Endometrial microvascular endothelial cells (primary cell): ENCODE results near the gene KRT25. TPM values are rescaled to one million over a fixed set of nuclear protein-coding genes. Genes with fewer than 3 reads are reported as not detected.

ENCODE experiments used
- in situ Hi-C: cut with HindIII; loops from 2 replicates; pipeline ENCODE4 v1.10.0; 2017; ENCODE audit warnings: low sequenced_read_pairs, low pct_unique_long_range_greater_than_20kb; ENCODE audit errors: inconsistent ontology term
- total RNA-seq: library from RNA; depleted of rRNA; stranded (reverse); fragments of >200 nt; gene quantifications from one replicate; pipeline ENCODE4 v1.2.3, GENCODE V29; 2015; ENCODE audit errors: inconsistent ontology term

KRT25 gene, protein sequence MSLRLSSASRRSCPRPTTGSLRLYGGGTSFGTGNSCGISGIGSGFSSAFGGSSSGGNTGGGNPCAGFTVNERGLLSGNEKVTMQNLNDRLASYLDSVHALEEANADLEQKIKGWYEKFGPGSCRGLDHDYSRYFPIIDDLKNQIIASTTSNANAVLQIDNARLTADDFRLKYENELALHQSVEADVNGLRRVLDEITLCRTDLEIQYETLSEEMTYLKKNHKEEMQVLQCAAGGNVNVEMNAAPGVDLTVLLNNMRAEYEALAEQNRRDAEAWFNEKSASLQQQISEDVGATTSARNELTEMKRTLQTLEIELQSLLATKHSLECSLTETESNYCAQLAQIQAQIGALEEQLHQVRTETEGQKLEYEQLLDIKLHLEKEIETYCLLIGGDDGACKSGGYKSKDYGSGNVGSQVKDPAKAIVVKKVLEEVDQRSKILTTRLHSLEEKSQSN
- total RNA-seq = not detected

DNA sequence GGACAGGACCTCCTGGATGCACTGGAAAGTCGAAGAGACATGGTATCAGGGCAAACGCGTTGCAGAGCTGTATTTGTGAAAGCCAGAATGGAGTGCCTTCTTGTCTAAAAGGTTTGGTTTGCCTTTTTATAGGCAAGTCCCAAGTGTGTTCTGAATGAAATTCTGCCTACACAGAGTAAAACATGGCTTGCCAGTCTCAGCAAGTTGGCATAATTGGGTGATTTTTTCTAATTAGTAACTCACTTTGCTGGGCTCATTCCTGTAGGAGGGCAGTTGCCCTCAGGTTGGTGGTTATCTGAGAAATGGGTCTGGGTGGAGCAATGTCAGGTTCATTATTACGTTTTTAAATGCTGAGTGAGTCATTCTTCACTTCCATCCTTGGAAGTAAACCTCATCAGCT is at the start of gene KRT25:
TSS of gene KRT25 (minus strand) at position 101 of the 400 bp plus-strand sequence. CDS start at position 41, 60 bp downstream.
- in situ Hi-C loops = loop anchor here (25.0 kb wide), 1 partner anchor 93 kb away; the partner anchor contains the start of gene KRT222

DNA sequence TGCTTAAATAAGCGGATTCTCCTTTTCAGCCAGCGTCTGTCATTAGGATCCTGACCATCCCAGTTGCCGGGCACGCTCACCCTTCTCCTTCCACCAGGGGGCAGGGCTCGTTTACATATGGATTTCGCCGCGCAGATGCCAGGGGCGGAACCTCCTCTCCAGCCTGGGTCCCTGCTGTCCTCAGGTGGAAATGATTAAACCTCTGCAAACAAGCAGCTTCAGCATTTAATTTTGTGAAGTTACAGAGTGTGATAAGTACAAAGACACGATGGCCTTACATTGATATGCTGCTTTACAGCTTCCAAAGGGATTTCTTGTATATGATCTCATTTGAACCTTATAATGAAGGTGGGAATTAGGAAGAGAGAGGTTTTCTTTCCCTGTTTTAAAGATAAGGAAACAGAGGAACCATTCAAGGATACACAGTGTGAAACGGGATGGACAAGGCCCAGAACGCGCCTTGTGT is 48.5 kb upstream of the KRT25 start:
- in situ Hi-C loops = no loop called here

DNA sequence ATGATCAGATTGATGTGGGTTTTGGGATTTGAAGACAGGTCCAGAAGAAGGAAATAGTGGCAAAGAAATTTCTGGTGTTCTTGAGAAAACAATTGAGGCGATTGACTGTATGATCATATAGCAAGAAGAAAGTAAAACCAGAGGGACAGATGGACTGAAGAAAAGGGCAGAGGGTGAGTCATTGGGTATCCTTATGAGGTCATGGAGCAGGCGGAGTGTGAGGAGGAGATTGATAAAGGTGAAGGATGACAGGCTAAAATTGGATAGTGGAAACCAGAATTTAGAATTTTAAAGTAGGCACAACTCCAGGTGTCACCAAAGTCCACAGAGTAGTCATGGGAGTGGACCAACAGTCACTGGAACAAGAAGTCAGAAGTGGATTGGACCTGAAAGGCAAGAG is 46.0 kb upstream of the KRT25 start:
- in situ Hi-C loops = no loop called here

DNA sequence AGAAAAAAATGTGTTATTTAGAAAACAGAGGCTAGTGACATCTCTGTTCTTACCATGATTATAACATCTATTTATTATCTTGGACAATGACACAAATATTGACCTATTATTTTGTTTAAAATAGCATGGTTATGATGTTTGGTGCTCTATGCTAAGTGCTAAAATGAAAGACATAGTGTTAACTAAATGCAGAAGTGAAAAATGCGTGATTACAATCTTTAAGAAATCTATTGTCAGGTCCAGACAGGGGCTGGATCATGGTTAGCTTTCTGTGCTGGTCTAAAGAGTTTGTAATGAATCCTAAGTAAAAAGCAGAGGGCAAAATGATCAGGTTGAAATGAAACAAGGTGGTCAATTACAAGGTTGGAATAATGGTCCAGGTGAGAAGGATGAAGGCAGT is 45.2 kb upstream of the KRT25 start:
- in situ Hi-C loops = no loop called here

DNA sequence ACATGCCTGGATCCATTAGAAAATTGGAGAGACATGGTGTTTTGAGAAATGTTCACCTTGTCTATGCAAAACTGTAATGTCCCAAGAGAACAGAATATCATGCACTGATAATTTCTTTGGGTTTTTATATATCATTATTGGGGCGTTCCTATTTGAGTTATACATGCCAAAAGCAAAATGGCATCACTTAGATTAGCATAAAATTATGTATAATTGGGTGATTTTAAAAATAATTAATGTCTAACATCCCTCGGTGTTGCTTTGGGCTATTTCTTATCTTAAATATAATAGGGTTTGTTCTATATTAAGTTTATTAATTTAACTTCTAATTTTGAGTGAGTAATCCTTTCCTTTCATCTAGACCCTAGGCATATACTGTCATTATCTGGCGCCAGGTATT is 44.7 kb upstream of the KRT25 start, which contains the start of gene KRT28:
TSS of gene KRT28 (minus strand) at position 101 of the 400 bp plus-strand sequence. CDS start at position 35, 66 bp downstream.
- in situ Hi-C loops = no loop called here

DNA sequence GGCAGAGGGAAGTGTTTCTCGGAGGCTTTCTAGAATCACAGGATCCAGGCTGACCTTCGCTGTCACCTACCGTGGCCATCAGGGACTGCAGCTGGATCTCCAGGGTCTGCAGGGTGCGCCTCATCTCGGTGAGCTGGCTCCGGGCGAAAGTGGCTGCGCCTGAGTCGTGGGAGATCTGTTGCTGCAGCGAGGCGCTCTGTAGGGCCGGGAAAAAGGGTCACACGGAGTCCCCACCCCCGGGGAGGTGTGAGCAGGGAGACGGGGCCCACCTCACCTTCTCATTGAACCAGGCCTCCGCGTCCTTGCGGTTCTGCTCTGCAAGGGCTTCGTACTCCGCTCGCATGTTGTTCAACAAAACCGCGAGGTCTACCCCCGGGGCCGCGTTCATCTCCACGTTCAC is 41.7 kb upstream of the KRT25 start:
- in situ Hi-C loops = no loop called here

DNA sequence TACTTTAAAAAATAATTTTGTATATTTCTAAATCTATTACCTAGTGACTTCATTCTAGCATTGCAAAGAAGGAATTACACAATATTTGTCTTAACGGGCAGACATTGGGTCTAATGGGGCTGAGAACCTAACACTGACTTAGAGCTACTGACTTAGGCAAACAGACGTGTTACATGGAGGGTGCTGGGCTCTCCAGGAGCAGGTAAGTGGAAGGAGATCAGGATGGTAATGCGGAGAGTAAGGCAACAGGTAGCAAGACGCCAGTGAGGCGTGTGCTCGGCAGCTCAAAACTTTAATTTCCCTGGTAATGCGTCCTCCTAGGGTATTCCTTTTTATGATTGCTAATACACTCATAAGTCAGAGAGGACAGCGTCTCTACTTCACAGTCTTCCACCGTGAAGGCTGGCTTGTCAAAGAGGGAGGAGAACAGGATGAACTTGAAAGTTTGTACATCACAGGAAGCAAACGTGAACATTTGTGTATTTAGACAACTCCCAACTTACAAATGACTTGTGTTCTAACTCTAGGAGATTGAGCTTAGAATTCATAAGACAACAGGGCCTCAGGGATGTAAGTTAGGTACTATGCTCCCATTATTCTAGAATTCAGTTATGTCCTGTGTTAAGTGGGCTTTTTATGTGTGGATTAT is 40.0 kb upstream of the KRT25 start:
- in situ Hi-C loops = no loop called here

DNA sequence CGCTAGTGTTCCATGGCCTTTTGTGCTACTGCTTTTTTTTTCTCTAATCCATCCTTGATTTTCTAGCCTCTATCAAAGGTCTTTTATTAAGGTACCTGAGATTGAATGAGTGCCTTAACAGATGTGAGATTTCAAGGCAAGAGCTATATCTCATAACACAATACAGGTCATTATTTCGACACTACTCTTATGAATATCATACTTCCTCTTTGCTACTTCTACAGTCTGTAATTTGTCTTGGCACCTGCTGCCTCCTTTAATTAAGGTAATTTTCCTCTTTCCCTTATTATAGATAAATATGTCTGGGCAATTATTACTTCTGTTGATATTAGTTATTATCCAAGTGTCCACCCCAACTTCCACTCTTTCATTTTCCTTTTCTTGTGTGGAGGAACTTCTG is 39.3 kb upstream of the KRT25 start:
- in situ Hi-C loops = no loop called here

DNA sequence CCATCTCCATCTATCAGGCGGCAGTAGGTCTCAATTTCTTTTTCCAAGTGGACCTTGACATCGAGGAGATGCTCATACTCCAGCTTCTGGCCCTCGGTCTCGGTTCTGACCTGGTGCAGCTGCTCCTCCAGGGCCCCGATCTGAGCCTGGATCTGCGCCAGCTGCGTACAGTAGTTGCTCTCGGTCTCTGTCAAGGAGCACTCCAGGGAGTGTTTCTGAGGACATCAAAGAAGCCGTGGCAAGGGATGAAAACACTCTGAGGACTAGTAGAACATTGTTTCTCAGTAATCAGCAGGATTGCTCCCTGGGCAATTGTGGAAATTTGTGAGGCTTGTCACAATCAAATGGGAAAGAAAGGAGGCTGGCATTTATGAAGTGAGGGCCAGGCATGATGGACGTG is 38.7 kb upstream of the KRT25 start:
- in situ Hi-C loops = no loop called here

DNA sequence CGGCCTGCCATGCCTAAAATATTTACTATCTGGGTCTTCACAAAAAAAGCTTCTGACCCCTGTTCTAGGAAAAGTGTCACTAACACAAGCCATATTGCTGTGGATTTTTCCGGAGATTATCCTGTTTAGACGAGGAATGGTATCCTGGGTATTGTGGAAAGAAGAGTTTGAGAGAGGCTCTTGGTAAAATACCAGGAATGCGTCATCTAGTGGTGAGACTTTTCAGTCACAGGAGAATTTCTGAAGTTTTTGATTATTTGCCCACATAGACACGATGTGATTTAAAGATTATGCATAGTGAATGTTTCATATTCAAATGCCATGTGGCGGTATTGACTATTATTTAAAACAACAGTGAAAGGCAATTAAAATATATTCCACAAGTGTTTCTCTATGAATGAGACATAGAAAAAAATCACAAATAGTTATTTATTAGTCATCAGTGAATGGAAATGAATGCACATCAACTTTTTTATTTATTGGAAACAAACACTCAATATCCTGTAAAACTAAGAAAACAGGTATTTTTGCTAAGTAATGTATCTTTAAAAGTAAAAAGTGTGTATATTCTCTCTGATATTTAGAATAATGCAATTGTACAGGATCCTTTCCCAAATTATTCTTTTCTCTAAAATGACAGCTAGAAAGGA is 36.8 kb upstream of the KRT25 start:
- in situ Hi-C loops = no loop called here

DNA sequence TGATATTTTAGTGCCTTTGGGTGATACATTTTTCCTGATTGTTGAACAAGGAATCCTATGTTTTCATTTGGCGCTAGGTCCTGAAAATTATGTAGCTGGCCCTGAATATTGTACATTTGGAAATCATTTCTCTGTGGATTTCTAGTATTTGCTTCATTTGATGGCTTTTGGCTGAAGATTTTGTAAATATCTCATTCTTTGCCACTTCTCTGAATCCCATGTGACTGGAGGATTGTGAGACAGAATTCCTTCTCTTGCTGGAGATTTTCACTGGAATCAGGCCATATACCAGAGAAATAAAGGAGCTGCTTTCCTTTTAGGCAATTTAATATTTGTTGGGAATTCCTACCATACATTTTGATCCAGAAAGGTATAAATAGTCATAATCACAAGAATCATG is 36.0 kb upstream of the KRT25 start:
- in situ Hi-C loops = no loop called here

DNA sequence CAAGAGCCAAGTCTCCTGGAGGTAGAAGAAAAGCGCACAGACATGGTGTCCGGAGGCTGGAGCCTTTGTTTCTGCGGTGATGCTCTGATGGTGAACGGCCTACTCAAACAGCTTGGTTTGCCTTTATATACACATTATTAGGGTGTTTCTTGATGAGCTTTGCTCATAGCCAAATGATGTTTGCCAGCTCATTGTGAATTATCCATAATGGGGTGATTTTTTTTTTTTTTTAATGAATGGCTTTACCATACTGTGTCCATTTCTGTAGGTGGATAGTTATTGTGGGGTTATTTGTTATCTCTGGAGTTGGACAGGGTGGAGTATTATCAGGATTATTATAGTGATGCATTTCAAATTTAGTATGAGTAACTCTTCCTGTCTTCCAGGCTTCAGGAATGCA is 27.3 kb upstream of the KRT25 start, which contains the start of gene KRT27:
TSS of gene KRT27 (minus strand) at position 101 of the 400 bp plus-strand sequence. CDS start at position 44, 57 bp downstream.
- in situ Hi-C loops = no loop called here

DNA sequence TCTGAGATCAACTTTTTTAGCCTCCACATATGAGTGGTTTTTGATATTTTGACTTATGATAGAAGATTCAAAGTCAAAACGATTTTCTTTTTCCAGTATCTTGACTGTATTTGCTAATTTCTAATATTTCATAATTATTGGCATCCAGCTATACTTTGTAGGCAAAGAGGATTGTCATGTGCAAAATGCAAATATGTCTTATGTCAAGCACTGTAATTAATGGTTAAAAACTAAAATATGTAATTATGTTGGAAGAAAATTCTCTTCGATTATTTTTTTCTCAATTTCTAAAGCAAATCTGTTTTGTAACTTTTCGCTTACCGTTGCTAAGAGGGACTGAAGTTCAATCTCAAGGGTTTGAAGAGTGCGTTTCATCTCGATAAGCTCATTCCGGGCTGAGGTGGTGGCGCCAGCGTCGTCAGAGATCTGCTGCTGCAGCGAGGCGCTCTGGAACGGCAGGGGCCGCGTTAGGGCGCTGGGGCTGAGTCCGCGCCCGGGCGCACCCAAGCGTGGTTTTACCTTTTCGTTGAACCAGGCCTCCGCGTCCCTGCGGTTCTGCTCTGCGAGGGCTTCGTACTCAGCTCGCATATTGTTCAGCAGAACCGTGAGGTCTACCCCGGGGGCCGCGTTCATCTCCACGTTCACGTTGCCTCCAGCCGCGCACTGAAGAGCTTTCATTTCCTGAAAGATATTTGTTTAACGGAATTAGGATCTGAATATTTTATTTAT is 24.2 kb upstream of the KRT25 start:
- in situ Hi-C loops = no loop called here

DNA sequence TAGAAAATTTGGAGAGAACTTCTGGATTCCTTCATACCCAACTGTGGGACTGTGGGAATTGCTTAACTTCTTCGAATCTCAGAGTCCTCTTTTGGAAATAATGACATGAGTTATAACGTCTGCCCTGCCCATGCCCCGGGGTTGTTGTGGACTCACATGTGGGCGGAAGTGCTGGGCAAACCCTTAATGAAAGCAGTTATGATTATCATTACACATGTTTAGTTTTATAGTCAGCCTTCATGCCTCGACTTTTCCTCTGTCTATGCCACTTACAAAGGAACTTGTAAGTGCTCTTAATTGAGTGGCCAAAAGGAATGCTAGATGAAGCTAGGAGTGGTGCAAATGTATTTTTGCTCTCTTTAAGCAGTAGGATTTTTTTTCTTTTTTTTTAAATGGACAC is 23.3 kb upstream of the KRT25 start:
- in situ Hi-C loops = no loop called here

DNA sequence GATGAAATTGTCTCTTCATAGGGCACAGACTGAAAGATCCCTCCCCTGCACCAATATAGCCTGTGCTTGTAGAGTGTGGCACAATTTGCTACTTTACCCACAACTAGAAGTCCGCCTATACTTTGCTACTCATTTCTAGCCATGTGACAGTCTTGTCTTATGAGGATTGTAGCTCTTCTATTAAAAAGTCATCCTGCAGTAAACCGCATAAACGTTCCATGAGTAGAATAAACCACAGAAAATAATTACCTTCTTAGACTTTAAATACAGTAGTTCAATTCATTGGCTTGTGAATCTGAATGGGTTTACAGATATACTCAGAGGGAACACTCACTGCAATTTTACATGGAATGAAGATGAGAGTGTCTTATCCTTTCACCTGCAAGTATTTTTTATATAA is 22.8 kb upstream of the KRT25 start:
- in situ Hi-C loops = no loop called here

DNA sequence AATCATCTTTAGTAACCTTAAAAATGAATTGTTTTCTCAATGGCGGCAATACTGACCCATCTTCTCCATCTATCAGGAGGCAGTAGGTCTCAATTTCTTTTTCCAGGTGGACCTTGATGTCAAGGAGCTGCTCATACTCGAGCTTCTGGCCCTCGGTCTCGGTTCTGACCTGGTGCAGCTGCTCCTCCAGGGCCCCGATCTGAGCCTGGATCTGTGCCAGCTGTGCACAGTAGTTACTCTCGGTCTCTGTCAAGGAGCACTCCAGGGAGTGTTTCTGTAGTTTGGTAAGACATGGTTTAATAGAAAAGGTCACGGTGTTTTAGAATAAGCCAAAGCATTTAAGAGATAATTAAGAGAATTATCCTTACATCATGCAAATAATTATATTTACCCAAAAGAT is 22.3 kb upstream of the KRT25 start:
- in situ Hi-C loops = no loop called here

DNA sequence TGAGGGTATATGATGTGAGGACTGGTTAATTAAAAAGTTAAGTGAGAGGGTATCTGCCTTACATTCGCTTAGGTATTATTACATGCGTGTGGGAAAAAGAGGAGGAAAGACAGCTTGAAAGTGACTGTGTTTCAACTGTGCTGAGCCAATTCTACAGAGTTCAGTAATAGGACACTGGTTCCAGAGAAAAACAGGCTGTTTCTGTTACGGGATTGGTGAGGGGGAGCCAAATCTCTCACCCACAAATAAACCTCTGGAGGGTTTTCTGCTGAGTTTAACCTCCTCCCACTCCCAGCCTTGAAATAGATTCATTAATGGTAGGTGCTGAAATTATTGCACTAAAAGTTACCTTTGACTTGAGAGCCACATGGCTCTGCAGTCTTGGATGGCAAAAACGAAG is 20.8 kb upstream of the KRT25 start:
- in situ Hi-C loops = no loop called here

DNA sequence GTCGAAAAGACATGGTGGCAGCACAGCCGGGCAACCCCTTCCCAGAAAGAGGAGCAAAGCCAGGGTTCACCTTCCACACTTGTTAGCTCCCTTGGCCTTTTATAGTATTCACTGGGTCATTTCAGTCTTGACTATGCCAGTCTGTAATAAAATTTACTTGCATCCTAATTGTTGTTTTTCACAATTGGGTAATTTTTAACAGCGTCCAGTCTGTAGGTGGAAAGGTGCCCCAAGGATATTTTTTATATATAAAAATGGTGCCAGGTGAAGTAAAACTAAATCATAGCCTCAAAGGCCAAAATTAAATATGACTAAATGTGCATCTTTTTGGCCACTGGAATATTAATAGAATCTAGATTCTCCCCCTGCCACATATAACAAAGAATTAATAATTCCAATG is 17.0 kb upstream of the KRT25 start, which contains the start of gene KRT26:
TSS of gene KRT26 (minus strand) at position 101 of the 400 bp plus-strand sequence. CDS start at position 13, 88 bp downstream.
- in situ Hi-C loops = loop anchor here (25.0 kb wide), 1 partner anchor 110 kb away; the partner anchor contains the start of gene KRT222

DNA sequence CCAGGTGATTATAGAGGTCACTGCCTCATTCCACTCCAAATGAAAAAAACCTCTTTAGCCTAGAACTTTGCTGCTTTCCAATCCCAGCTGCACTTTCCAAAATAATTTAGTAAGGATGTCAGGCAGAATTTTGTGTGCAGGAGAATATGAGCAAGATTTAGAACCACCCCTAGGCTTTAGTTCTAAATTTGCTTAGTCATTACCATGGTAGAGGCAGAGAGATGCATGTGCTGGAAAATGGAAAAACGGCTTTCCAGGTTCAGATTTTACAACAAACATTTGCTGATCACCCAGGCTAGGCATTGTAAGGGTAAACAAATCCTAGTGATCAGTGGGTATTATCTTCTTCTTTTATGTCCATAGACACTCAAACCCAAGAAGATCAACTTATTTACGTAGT is 10.5 kb upstream of the KRT25 start:
- in situ Hi-C loops = loop anchor here (25.0 kb wide), 1 partner anchor 103 kb away; the partner anchor contains the start of gene KRT222
